IPS-15b (cell line): ENCODE measurements around the gene BBOX1.
"Not testable (repeated sequence)": the region's sequence is repeated elsewhere in the genome, so short reads cannot be mapped to it uniquely, and the experiment has no call there.

ENCODE experiments used
- H3K27me3 ChIP-seq: one replicate; pipeline ENCODE4 v1.6.1; 2013; ENCODE audit warnings: low read length; ENCODE audit not compliant: control insufficient read depth, insufficient read depth
- H3K36me3 ChIP-seq: one replicate; pipeline ENCODE4 v1.6.1; 2013; ENCODE audit warnings: low read length; ENCODE audit not compliant: control insufficient read depth, insufficient read depth
- H3K4me1 ChIP-seq: one replicate; pipeline ENCODE4 v1.6.1; 2013; ENCODE audit warnings: mild to moderate bottlenecking, low read length; ENCODE audit not compliant: control insufficient read depth, insufficient read depth
- H3K4me3 ChIP-seq: one replicate; pipeline ENCODE4 v1.5.1; 2013; ENCODE audit warnings: low read depth, low read length
- H3K9ac ChIP-seq: one replicate; pipeline ENCODE4 v1.6.1; 2013; ENCODE audit warnings: low read depth, mild to moderate bottlenecking, low read length
- H3K9me3 ChIP-seq: one replicate; pipeline ENCODE4 v1.6.1; 2013; ENCODE audit warnings: mild to moderate bottlenecking, low read length; ENCODE audit not compliant: control insufficient read depth, insufficient read depth

Gene BBOX1

DNA sequence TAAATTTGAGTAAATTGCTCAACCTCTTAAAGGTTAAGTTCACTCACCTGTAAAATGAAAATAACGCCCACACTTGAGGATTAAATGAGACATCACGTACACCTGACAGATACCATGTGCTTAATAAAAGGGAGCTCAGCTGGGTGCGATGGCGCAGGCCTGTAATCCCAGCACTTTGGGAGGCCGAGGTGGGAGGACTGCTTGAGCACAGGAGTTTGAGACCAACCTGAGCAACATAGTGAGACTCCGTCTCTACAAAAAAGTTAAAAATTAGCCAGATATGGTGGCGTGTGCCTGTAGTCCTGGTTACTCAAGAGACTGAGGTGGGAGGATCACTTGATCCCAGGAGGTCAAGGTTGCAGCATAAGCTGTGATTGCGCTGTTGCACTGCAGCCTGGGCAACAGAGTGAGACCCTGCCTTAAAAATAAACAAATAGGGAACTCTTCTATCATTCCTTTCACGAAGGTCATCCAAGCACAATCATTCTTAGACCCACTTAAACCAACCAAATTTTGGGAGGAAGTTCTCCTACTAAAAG lies 134.1 kb downstream of the BBOX1 start:
- no peaks in the 10 kb centered on the region for H3K9me3 ChIP-seq
- no peak overlapping the region for H3K4me3 ChIP-seq
- no peak overlapping the region for H3K9ac ChIP-seq
- no peaks in the 10 kb centered on the region for H3K27me3 ChIP-seq
- H3K36me3 ChIP-seq = no peaks in the 10 kb centered on the region
- no peaks in the 10 kb centered on the region for H3K4me1 ChIP-seq

DNA sequence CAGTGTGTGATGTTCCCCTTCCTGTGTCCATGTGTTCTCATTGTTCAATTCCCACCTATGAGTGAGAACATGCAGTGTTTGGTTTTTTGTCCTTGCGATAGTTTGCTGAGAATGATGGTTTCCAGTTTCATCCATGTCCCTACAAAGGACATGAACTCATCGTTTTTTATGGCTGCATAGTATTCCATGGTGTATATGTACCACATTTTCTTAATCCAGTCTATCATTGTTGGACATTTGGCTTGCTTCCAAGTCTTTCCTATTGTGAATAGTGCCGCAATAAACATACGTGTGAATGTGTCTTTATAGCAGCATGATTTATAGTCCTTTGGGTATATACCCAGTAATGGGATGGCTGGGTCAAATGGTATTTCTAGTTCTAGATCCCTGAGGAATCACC lies 134.9 kb downstream of the BBOX1 start:
- not testable (repeated sequence) for H3K4me1 ChIP-seq, H3K36me3 ChIP-seq, H3K27me3 ChIP-seq, H3K9ac ChIP-seq, H3K4me3 ChIP-seq, H3K9me3 ChIP-seq
